K562 (cell line): ENCODE measurements around the gene TUBB6. TPM values are rescaled to one million over a fixed set of nuclear protein-coding genes. Genes with fewer than 3 reads are reported as not detected.

Experiments used
- CHD7 ChIP-seq: fragments of 200-600 bp; sonication (generic); IDR thresholded peaks from one replicate; pipeline ENCODE4 v1.6.1; 2012; ENCODE audit warnings: mild to moderate bottlenecking, low read depth, low read length, inconsistent platforms
- polyA plus RNA-seq, 8 experiments: library from polyadenylated mRNA; depleted of rRNA in 4 of 8; stranded (reverse) in 5 of 8; unstranded in 3 of 8; fragments of >200 nt; fragmentation: Nextera tagmentation in 2 of 8; fragmentation: Illumina TruSeq in 1 of 8; extraction: Ambion mirVana in 2 of 8; extraction: Trizol in 1 of 8; gene quantifications; 2 replicates each; pipeline versions ENCODE4 v1.2.1 to v1.2.3, GENCODE V29; 2011 to 2014; ENCODE audit warnings: inconsistent platforms in 1 of 8, missing spikeins in 1 of 8
- total RNA-seq, 7 experiments: library from RNA; depleted of rRNA in 6 of 7; stranded (reverse); fragments of >200 nt in 6 of 7; fragmentation: Illumina TruSeq in 2 of 7; extraction: Trizol in 2 of 7; gene quantifications; 2 replicates each; pipeline versions ENCODE4 v1.2.1 to v1.2.3, GENCODE V29; 2011 to 2021; ENCODE audit warnings: low replicate concordance in 1 of 7
- TF ChIP-seq, protein P1 (sequence below): sonication (generic); formaldehyde crosslinking; IDR thresholded peaks from 2 replicates; pipeline ENCODE4 v1.8.1; 2023; ENCODE audit warnings: mild to moderate bottlenecking, missing genetic modification reagents

TUBB6 gene
- total and polyA plus RNA-seq, 9 of the 15 experiments (the other 6 are each of a cell fraction or from before 2014, with no cell fraction given) = 43.9 to 404 (median 81.1) TPM

DNA sequence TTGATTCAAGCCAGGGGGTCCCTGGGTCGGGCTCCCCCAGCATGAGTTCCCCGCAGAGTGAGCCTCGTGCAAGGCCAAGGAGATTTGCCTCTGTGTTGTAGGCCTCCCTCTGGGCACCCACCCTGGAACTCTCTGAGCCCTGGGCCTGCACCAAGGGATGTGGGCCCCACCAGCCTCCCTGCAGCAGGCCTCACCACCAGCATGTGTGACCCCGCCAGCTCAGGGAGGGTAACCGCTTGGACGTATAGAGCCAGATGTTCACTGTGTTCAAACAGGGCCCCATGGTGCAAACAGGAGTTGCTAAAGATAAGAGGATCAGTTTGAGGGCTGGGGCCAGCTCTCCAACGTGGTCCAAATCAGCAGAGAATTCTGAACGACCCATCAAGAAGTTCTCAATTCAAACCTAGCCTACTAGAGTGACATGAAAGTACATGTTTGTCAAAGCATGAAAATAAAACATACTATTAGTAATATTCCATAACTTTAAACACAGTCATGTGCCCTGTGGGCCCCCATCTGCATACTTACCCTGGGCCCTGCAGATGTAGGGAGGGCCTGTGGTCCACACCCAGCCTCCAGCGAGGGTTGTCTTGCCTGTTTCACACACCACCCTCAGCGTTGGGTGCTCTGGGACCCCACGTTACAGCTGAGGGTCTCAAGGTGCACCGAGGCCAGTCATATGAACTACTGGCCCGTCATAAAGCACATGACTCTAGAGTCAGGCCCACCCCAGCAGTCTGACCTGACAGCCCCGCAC, 5.5 kb upstream of the TUBB6 start (continued):
- TF ChIP-seq CHD7 = no peak
- TF ChIP-seq, protein P1, sequence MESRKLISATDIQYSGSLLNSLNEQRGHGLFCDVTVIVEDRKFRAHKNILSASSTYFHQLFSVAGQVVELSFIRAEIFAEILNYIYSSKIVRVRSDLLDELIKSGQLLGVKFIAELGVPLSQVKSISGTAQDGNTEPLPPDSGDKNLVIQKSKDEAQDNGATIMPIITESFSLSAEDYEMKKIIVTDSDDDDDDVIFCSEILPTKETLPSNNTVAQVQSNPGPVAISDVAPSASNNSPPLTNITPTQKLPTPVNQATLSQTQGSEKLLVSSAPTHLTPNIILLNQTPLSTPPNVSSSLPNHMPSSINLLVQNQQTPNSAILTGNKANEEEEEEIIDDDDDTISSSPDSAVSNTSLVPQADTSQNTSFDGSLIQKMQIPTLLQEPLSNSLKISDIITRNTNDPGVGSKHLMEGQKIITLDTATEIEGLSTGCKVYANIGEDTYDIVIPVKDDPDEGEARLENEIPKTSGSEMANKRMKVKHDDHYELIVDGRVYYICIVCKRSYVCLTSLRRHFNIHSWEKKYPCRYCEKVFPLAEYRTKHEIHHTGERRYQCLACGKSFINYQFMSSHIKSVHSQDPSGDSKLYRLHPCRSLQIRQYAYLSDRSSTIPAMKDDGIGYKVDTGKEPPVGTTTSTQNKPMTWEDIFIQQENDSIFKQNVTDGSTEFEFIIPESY = peak; percentile 75
